Neural progenitor cell (in vitro differentiated cells): Measurements from ENCODE around the gene CHST15. TPM values are rescaled to one million over a fixed set of nuclear protein-coding genes. Genes with fewer than 3 reads are reported as not detected.

ENCODE experiments used
- DNase-seq: peaks from one replicate; pipeline ENCODE4 v3.0.0-alpha.2; 2016; ENCODE audit warnings: low spot score
- H2AFZ ChIP-seq: fragments of 200-600 bp; sonication (generic); replicated peaks from 2 replicates; pipeline ENCODE4 v1.6.1; 2016; ENCODE audit warnings: antibody characterized with exemption
- H3F3A ChIP-seq: fragments of 200-600 bp; sonication (generic); 2 replicates; pipeline ENCODE4 v1.6.1; 2016; ENCODE audit warnings: antibody characterized with exemption, low read depth
- H3K27ac ChIP-seq: fragments of 200-600 bp; sonication (generic); 2 replicates; pipeline ENCODE4 v1.5.1; 2016; ENCODE audit warnings: mild to moderate bottlenecking
- H3K27me3 ChIP-seq: fragments of 200-600 bp; sonication (generic); 2 replicates; pipeline ENCODE4 v1.6.1; 2016; ENCODE audit warnings: mild to moderate bottlenecking, moderate library complexity
- H3K36me3 ChIP-seq: fragments of 200-600 bp; sonication (generic); 2 replicates; pipeline ENCODE4 v1.5.1; 2016
- H3K4me1 ChIP-seq: fragments of 200-600 bp; sonication (generic); 2 replicates; pipeline ENCODE4 v1.6.1; 2016; ENCODE audit warnings: mixed run types
- H3K4me2 ChIP-seq: fragments of 200-600 bp; sonication (generic); 2 replicates; pipeline ENCODE4 v1.6.1; 2016
- H3K4me3 ChIP-seq: fragments of 200-600 bp; sonication (generic); 2 replicates; pipeline ENCODE4 v1.5.1; 2016
- H3K79me2 ChIP-seq: fragments of 200-600 bp; sonication (generic); 2 replicates; pipeline ENCODE4 v1.6.1; 2016; ENCODE audit warnings: low read depth
- H3K9ac ChIP-seq: fragments of 200-600 bp; sonication (generic); 2 replicates; pipeline ENCODE4 v1.6.1; 2016
- H3K9me3 ChIP-seq: fragments of 200-600 bp; sonication (generic); 2 replicates; pipeline ENCODE4 v1.5.1; 2016; ENCODE audit warnings: low read depth
- H4K20me1 ChIP-seq: fragments of 200-600 bp; sonication (generic); 2 replicates; pipeline ENCODE4 v1.6.1; 2016; ENCODE audit warnings: low read depth
- H3K27ac Mint-ChIP-seq: 3 replicates; pipeline ENCODE4 v1.8.0; 2021; ENCODE audit warnings: mixed read lengths
- H3K27me3 Mint-ChIP-seq: 2 replicates; pipeline ENCODE4 v1.8.0; 2022; ENCODE audit warnings: low read depth, mild to moderate bottlenecking, inconsistent platforms, moderate library complexity, mixed read lengths; ENCODE audit not compliant: insufficient read depth
- H3K36me3 Mint-ChIP-seq: 3 replicates; pipeline ENCODE4 v1.8.0; 2021; ENCODE audit warnings: mixed read lengths
- H3K4me1 Mint-ChIP-seq: 3 replicates; pipeline ENCODE4 v1.8.0; 2021; ENCODE audit warnings: mixed read lengths
- H3K4me3 Mint-ChIP-seq: 3 replicates; pipeline ENCODE4 v1.8.0; 2021; ENCODE audit warnings: mild to moderate bottlenecking, moderate library complexity, mixed read lengths
- H3K9me3 Mint-ChIP-seq: 3 replicates; pipeline ENCODE4 v1.8.0; 2020; ENCODE audit warnings: mixed read lengths
- CTCF ChIP-seq: fragments of 200-600 bp; sonication (generic); IDR thresholded peaks from 2 replicates; pipeline ENCODE4 v1.5.1; 2017; ENCODE audit warnings: antibody characterized with exemption, mild to moderate bottlenecking
- EZH2 ChIP-seq: fragments of 200-600 bp; sonication (generic); IDR thresholded peaks from 2 replicates; pipeline ENCODE4 v1.6.1; 2017; ENCODE audit warnings: antibody characterized with exemption, mild to moderate bottlenecking, moderate library complexity
- EZH2phosphoT487 ChIP-seq: fragments of 200-600 bp; sonication (generic); IDR thresholded peaks from 2 replicates; pipeline ENCODE4 v1.6.1; 2017; ENCODE audit warnings: antibody characterized with exemption
- total RNA-seq: library from RNA; depleted of rRNA; stranded (reverse); fragments of >200 nt; gene quantifications from 2 replicates; pipeline ENCODE4 v1.2.3, GENCODE V29; 2015; ENCODE audit warnings: low replicate concordance

The CHST15 gene
- total RNA-seq, 1 donor from 2014 or later: 0.54 TPM

- H3K27ac Mint-ChIP-seq: no peak overlapping the region
- Histone ChIP-seq H3K9me3 (no peaks in the 10 kb centered on the region), H3K36me3 (no peaks in the 10 kb centered on the region), H3K79me2 (no peaks in the 10 kb centered on the region), H3K27ac (no peak overlapping the region), H2AFZ (no peak overlapping the region), H3K4me3 (no peak overlapping the region), H3K9ac (no peak overlapping the region), H4K20me1 (no peaks in the 10 kb centered on the region), H3K4me2 (no peak overlapping the region), H3K27me3 (no peaks in the 10 kb centered on the region), H3F3A (no peaks in the 10 kb centered on the region), H3K4me1 (peaks cover 12% of the 10 kb centered on the region)
- no peak for TF ChIP-seq EZH2
- TF ChIP-seq CTCF: no peak
- no peak for TF ChIP-seq EZH2phosphoT487
- H3K4me3 Mint-ChIP-seq: no peak overlapping the region
- peaks cover 16% of the 10 kb centered on the region for H3K4me1 Mint-ChIP-seq
- H3K27me3 Mint-ChIP-seq: peaks cover 6% of the 10 kb centered on the region
- DNase-seq: no peak
- H3K9me3 Mint-ChIP-seq: no peaks in the 10 kb centered on the region
- H3K36me3 Mint-ChIP-seq: no peaks in the 10 kb centered on the region
Measured at GRCh38 chr10:124129471-124129870, 36.1 kb upstream of the CHST15 start.

- Mint-ChIP-seq H3K36me3 (no peaks in the 10 kb centered on the region), H3K9me3 (no peaks in the 10 kb centered on the region), H3K4me3 (no peak overlapping the region), H3K4me1 (peaks cover 16% of the 10 kb centered on the region), H3K27ac (no peak overlapping the region), H3K27me3 (peaks cover 6% of the 10 kb centered on the region)
- Histone ChIP-seq H3K27me3 (no peaks in the 10 kb centered on the region), H3K4me1 (peaks cover 12% of the 10 kb centered on the region), H2AFZ (no peak overlapping the region), H3K27ac (no peak overlapping the region), H3F3A (no peaks in the 10 kb centered on the region), H3K4me2 (no peak overlapping the region), H3K36me3 (no peaks in the 10 kb centered on the region), H3K79me2 (no peaks in the 10 kb centered on the region), H3K9ac (no peak overlapping the region), H3K9me3 (no peaks in the 10 kb centered on the region), H4K20me1 (no peaks in the 10 kb centered on the region), H3K4me3 (no peak overlapping the region)
- DNase-seq: no peak
- no peak for TF ChIP-seq EZH2phosphoT487
- TF ChIP-seq EZH2: no peak
Measured at GRCh38 chr10:124128811-124129145, 35.4 kb upstream of the CHST15 start.

GRCh38 chr10:124127965-124128810 lies 34.8 kb upstream of the CHST15 start:
- H3K27ac Mint-ChIP-seq: no peak overlapping the region
- no peak overlapping the region for H3K4me3 ChIP-seq
- no peak for DNase-seq
- H3K4me2 ChIP-seq: no peak overlapping the region
- H3K27me3 Mint-ChIP-seq: peaks cover 4% of the 10 kb centered on the region
- H3K27ac ChIP-seq: no peak overlapping the region
- no peaks in the 10 kb centered on the region for H3K36me3 ChIP-seq
- no peak overlapping the region for H2AFZ ChIP-seq
- H3K9me3 Mint-ChIP-seq: no peaks in the 10 kb centered on the region
- no peaks in the 10 kb centered on the region for H3K36me3 Mint-ChIP-seq
- H4K20me1 ChIP-seq: no peaks in the 10 kb centered on the region
- no peaks in the 10 kb centered on the region for H3K79me2 ChIP-seq
- H3F3A ChIP-seq: no peaks in the 10 kb centered on the region
- no peak overlapping the region for H3K9ac ChIP-seq
- H3K4me3 Mint-ChIP-seq: no peak overlapping the region
- no peaks in the 10 kb centered on the region for H3K9me3 ChIP-seq
- H3K4me1 Mint-ChIP-seq: peaks cover 16% of the 10 kb centered on the region
- H3K27me3 ChIP-seq: no peaks in the 10 kb centered on the region
- TF ChIP-seq EZH2: no peak
- no peak for TF ChIP-seq EZH2phosphoT487
- no peak for TF ChIP-seq CTCF
- H3K4me1 ChIP-seq: peaks cover 12% of the 10 kb centered on the region

- no peak overlapping the region for H3K9ac ChIP-seq
- no peak for DNase-seq
- H3K4me3 ChIP-seq: no peak overlapping the region
- no peaks in the 10 kb centered on the region for H3K36me3 ChIP-seq
- TF ChIP-seq EZH2phosphoT487 (no peak), EZH2 (no peak), CTCF (no peak)
- H2AFZ ChIP-seq: no peak overlapping the region
- H4K20me1 ChIP-seq: no peaks in the 10 kb centered on the region
- Mint-ChIP-seq H3K27me3 (peaks cover 3% of the 10 kb centered on the region), H3K4me1 (peaks cover 18% of the 10 kb centered on the region), H3K27ac (no peak overlapping the region), H3K36me3 (no peaks in the 10 kb centered on the region), H3K4me3 (no peak overlapping the region), H3K9me3 (no peaks in the 10 kb centered on the region)
- no peaks in the 10 kb centered on the region for H3F3A ChIP-seq
- no peaks in the 10 kb centered on the region for H3K79me2 ChIP-seq
- H3K27ac ChIP-seq: no peak overlapping the region
- no peak overlapping the region for H3K4me2 ChIP-seq
- H3K27me3 ChIP-seq: no peaks in the 10 kb centered on the region
- H3K9me3 ChIP-seq: no peaks in the 10 kb centered on the region
- peaks cover 12% of the 10 kb centered on the region for H3K4me1 ChIP-seq
Measured at GRCh38 chr10:124127563-124127962, 34.2 kb upstream of the CHST15 start.
